ENCODE measurements around the gene CACNA1B. TPM values are rescaled to one million over a fixed set of nuclear protein-coding genes. Genes with fewer than 3 reads are reported as not detected.

CACNA1B gene
- total and polyA plus RNA-seq, 11 donors = 0.03 to 0.25 (median 0.13) TPM

GRCh38 chr9:138042640-138043039 is 165.1 kb downstream of the CACNA1B start:
- Histone ChIP-seq H3K4me3 (no peak overlapping the region), H3K36me3 (no peaks in the 10 kb centered on the region), H3K27ac (no peak overlapping the region), H3K9me3 (no peaks in the 10 kb centered on the region), H3K4me1 (peaks cover 0 to 7% (median 0%) of the 10 kb centered on the region in 12 donors), H3K27me3 (peaks cover 0 to 4% (median 0%) of the 10 kb centered on the region in 9 donors)
- 60 to 76% (median 71%) methylated on average over 8 of the region's 8 CpGs for WGBS, 4 donors
- ATAC-seq = no peak
- DNase-seq = peak in 1 of 5 donors; percentile 10
- TF ChIP-seq POLR2A (IDR thresholded peaks at IDR 0.05) = no peak
- no peak for TF ChIP-seq CTCF (IDR thresholded peaks at IDR 0.05)
- intact Hi-C loops (cut with DNase I) = loop anchor here in 1 of 10 donors (5.0 kb wide), 1 partner anchor 50 kb away; no protein-coding TSS in a partner anchor

- intact Hi-C loops (cut with DNase I) = loop anchor here in 1 of 10 donors (5.0 kb wide), 1 partner anchor 49 kb away; no protein-coding TSS in a partner anchor
- ATAC-seq = no peak
- Histone ChIP-seq H3K36me3 (no peaks in the 10 kb centered on the region), H3K27ac (no peak overlapping the region), H3K27me3 (peaks cover 0 to 4% (median 0%) of the 10 kb centered on the region in 9 donors), H3K4me1 (peaks cover 0 to 7% (median 0%) of the 10 kb centered on the region in 12 donors), H3K9me3 (no peaks in the 10 kb centered on the region), H3K4me3 (no peak overlapping the region)
- peak in 2 of 5 donors; percentile 1 to 33 for DNase-seq
- TF ChIP-seq CTCF (IDR thresholded peaks at IDR 0.05) (no peak), POLR2A (IDR thresholded peaks at IDR 0.05) (no peak)
- 81 to 86% (median 83%) methylated on average over 12 of the region's 12 CpGs for WGBS, 4 donors
These were observed 165.5 kb downstream of the CACNA1B start for GRCh38 chr9:138043061-138043410.

- H3K27ac ChIP-seq = no peak overlapping the region
- H3K4me1 ChIP-seq = peaks cover 0 to 2% (median 0%) of the 10 kb centered on the region in 12 donors
- H3K36me3 ChIP-seq = no peaks in the 10 kb centered on the region
- peaks cover 0 to 4% (median 0%) of the 10 kb centered on the region in 9 donors for H3K27me3 ChIP-seq
- ATAC-seq (no peak), DNase-seq (peak in 2 of 5 donors; percentile 3 to 55)
- 90 to 95% (median 93%) methylated on average over 34 to 42 of the region's 42 CpGs for WGBS, 4 donors
- no peak overlapping the region for H3K4me3 ChIP-seq
- no peaks in the 10 kb centered on the region for H3K9me3 ChIP-seq
- TF ChIP-seq POLR2A (IDR thresholded peaks at IDR 0.05) = no peak
- intact Hi-C loops (cut with DNase I) = loop anchor here in 1 of 10 donors (5.0 kb wide), 1 partner anchor 49 kb away; no protein-coding TSS in a partner anchor
These were observed 166.1 kb downstream of the CACNA1B start for GRCh38 chr9:138043411-138044345.

- ATAC-seq (no peak), DNase-seq (peak in 2 of 5 donors; percentile 4 to 27)
- Histone ChIP-seq H3K4me3 (no peak overlapping the region), H3K4me1 (no peaks in the 10 kb centered on the region), H3K36me3 (no peaks in the 10 kb centered on the region), H3K27ac (no peak overlapping the region), H3K27me3 (peaks cover 0 to 8% (median 0%) of the 10 kb centered on the region in 9 donors), H3K9me3 (no peaks in the 10 kb centered on the region)
- no peak for TF ChIP-seq POLR2A (IDR thresholded peaks at IDR 0.05)
- no peak for TF ChIP-seq CTCF (IDR thresholded peaks at IDR 0.05)
- 84 to 88% (median 85%) methylated on average over 18 of the region's 18 CpGs for WGBS, 4 donors
- intact Hi-C loops (cut with DNase I) = loop anchor here in 1 of 10 donors (5.0 kb wide), 1 partner anchor 48 kb away; no protein-coding TSS in a partner anchor
These were observed 167.2 kb downstream of the CACNA1B start for GRCh38 chr9:138044485-138045383.
